H54 (cell line): ENCODE measurements around the gene TMEM239.

Experiments used
- DNase-seq: peaks from one replicate; pipeline ENCODE4 v3.0.0; 2011; ENCODE audit warnings: low spot score, mixed read lengths; ENCODE audit not compliant: insufficient read length
- FAIRE-seq: peaks from 3 replicates; lab custom pipeline; 2011; peaks lifted over from hg19 to GRCh38; lab: Jason Lieb, UNC
- POLR2A ChIP-seq: IDR thresholded peaks from 2 replicates; pipeline ENCODE4 v1.6.1; 2011; ENCODE audit warnings: low read depth, mild to moderate bottlenecking, low read length

The TMEM239 gene

DNA sequence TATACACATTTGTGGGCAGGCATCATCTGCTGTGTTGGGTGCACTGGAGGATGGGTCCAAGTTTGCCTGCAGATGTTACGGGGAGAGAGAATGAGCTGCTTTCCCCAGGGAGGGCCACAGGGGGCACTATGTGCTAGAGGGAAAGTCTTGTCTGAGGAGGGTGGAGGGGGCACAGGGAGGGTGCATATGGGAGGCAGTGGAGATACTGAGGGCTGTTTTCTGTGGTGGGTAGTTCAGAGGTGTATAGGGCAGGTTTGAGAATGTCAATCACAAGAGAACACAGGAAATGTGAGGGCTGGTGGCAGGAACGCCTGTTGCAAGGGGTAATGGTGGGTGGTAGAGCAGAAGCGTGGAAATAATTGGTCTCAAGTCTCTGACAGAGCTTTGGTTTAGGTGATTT lies 49.5 kb downstream of the TMEM239 start:
- no peak for TF ChIP-seq POLR2A
- DNase-seq = no peak
- no peak for FAIRE-seq

DNA sequence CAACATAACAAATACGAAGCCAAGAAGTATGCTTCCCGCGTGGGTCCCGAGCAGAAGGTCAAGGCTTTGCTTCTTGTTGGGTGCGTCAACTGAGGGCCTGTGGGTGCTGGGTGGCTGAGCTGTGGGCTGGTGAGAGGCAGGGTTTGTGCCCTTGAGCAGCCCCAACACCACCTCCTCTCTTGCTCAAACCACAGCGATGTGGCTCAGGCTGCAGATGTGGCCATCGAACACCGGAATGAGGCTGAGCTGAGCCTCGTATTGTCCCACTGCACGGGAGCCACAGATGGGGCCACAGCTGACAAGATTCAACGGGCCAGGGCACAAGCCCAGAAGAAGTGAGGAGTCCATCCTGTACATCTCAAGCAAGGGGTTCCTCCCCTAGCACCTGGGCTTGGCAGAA lies 50.1 kb downstream of the TMEM239 start:
- DNase-seq (no peak), FAIRE-seq (no peak)
- TF ChIP-seq POLR2A = no peak

DNA sequence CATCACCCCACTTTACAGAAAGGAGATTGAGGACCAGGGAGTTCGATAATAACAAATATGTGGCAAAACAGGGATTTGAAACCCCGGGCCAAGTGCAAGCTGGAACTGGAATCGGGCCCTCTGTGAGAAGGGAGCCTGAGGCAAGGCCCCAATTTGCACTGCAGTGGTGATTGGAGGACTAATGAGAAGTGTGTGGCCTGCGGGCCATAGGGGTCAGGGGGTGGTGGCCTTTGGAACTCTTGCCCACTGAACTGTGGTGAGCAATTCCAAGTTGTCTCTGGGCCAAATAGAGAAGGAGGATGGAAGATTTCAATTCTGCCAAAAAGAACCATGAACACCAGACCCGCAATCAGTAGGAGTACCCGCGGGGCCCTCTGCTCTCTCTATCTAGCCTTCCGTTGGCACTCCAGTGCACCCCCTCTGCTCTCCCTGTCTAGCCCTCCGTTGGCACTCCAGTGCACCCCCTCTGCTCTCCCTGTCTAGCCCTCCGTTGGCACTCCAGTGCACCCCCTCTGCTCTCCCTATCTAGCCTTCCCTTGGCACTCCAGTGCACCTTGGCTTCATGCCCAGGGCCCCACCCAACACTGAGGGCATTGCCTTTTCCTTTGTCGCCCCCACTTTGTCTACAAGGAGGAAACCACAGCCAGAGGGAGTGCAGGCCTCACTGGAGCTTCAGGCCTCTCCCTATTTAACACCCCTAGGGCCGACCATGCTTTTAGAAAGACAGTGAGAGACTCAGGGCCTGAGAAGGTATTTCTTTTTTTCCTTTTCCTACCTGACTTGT lies 51.1 kb downstream of the TMEM239 start:
- TF ChIP-seq POLR2A = no peak
- no peak for DNase-seq
- no peak for FAIRE-seq
